Kidney capillary endothelial cell (primary cell): ENCODE results near the gene MLC1.

ENCODE experiments used
- DNase-seq: peaks from one replicate; pipeline ENCODE4 v3.0.0-alpha.2; 2018; ENCODE audit warnings: low spot score

Gene MLC1

DNA sequence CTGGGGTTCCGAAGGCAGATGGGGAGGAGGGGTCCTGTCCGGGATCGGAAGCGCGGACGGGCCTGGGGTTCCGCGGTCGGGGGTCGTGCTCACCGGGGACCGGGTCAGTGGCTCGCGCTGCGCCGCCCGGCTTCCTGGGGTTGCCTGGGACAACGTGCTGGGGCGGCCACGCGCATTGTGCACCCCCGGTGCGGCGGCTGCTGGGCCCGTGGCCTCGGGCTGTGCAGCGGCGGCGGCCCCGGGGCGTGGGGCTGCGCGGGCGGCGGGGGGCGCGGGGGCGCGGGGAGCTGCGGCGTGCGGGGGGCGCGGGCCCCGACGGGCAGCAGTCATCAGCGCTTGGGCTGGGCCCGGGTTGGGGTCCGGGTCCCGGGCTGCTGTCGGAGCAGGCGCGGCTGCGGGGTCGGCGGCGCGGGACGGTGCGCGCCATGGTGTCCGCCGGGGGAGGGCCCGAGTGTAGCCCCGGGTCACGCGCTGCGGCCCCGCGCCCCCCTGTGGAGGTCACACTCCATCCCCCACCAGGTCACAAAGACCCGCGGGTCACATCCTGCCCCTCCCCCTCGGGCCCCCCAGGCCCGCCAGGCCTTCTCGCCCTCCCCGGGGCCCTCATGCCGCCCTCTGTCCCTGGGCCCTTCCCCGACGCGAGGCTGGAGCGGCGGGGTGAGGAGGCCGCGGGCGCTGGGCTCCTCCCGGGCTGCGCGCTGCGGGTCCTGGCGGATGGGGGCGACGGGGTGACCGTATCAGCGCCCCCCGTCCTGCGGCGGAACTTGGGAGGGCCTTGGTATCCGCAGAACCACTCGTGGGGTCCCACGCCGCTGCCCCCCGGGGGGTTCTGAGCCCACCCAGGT lies 26.9 kb downstream of the MLC1 start, which contains the start of gene TTLL8:
TTLL8 (minus strand) TSS at position 238 of the 845 bp plus-strand sequence.
- no peak for DNase-seq

DNA sequence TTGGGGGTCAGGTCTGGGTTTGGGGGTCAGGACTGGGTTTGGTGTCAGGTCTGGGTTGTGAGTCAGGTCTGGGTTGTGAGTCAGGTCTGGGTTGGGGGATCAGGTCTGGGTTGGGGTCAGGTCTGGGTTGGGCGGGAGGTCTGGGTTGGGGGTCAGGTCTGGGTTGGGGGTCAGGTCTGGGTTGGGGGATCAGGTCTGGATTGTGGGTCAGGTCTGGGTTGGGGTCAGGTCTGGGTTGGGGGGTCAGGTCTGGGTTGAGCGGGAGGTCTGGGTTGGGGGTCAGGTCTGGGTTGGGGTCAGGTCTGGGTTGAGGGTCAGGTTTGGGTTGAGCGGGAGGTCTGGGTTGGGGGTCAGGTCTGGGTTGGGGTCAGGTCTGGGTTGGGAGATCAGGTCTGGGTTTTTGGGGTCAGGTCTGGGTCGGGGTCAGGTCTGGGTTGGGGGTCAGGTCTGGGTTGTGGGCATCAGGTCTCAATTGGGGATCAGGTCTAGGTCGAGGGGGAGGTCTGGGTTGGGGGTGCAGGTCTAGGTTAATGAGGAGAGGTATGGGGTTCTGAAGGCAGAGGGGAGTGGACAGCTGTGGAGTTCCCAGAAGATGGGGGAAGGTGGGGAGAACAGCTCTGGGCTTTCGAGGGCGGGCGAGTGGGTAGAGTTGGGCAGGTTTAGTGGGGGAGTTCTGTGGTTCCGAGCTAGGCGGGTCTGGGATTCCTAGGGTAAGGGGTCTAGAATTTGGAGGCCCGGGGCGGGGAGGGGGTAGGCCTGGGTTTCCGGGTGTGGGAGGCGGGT lies 27.8 kb downstream of the MLC1 start:
- DNase-seq: no peak

DNA sequence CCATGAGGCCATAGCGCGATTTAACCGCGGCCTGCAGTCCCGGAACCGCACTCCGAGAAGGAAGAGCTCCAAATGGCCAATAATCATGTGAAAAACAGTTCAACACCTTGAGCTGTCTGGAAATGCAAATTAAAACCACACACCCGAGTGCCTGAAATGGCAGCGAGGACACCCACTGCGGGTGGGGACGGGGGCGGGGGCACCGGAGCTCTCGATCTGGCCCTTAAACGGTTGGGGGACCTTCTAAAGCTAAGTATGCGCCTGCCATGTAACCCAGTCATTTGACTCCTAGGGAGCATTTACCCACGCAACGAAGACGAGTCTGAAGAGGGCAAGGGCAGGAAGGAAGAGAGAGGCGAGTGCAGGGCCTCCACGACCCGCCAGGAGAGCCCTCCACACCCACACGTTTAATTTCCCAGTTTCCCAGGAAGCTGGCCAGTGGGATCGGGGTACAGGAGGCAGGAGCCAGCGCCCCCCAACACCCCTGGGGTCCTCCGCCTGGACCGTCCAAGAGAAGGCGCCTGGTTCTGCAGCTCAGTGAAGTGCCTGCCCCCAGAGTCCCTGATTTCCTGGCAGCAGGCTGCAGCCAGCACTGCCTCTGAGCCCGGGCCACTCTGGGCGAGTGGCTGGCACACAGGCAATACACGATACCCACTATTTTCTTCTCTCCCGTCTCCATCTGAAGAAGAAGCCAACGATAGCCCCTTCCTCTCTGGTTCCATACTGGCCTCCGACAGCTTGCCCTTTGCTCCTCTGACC lies 28.8 kb downstream of the MLC1 start:
- DNase-seq: no peak

DNA sequence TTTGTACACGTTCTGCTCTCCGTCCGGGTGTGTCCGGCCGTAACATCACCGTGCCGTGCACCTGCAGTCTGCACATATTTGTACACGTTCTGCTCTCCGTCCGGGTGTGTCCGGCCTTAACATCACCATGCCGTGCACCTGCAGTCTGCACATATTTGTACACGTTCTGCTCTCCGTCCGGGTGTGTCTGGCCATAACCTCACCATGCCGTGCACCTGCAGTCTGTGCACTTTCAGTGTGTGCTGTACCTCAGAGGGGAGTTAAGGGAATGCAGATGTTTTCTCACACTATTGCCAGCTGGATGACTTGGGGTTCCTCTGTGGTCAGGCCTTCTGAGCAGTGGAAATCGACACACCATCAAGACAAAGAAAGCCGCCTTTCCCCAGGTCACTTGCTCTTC lies 31.4 kb downstream of the MLC1 start:
- DNase-seq: no peak

DNA sequence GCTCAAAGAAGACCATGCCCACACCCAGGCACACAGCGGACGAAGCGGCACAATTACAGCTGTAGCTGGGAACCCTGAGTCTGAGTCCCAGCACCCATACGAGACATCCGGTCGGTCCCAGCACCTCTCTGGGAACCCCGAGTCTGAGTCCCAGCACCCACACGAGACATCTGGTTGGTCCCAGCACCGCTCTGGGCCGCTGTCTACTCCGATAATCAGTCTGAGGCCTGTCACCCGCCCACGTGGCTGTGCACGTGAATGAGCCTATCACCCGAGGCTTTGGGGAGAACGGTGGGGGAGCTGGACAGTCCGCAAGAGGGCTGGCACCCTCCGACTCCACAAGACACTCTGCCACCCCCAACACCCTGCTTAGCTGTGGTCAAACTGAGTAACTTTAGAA lies 33.3 kb downstream of the MLC1 start:
- no peak for DNase-seq

DNA sequence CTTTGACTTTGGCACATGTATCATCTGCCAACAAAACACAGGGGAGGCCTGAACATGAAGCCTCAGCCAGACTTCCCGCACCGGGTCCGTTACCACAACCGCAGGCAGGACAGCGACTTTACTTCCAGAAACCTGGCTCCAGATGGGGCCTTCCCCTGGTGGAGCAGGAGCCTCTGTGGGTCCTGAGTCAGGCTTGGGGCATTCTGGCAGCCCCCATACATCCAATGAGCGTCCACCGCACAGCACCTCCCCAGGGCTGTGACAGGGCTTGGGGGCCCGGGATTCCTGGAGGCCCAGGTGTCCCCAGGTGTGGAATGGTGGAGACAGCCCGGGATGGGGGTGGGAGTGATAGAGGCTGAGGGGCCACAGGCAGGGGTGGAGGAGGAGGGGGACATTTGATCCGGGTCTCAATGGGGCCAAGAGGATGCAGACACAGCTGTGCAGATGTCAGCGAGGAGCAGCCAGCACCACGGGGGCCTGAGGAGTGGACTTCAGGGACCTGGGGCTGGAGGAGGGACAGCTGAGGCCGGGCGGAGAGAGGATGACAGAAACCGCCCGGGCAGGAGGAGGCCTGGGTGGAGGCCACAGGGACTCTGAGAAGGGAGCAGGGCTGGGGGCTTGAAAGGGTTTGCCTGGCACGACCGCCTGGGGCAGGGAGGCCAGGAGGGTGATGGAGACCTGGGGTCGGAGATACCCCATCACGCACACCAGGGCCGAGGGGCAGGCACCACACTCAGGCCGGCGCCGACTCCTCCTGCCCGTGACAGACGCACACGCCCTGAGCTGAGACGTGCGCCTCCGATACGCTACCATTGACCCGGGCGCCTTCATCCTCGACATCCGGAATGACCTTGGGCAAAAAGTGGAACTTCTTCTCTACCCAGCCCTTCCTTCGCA lies 35.7 kb downstream of the MLC1 start:
- no peak for DNase-seq

DNA sequence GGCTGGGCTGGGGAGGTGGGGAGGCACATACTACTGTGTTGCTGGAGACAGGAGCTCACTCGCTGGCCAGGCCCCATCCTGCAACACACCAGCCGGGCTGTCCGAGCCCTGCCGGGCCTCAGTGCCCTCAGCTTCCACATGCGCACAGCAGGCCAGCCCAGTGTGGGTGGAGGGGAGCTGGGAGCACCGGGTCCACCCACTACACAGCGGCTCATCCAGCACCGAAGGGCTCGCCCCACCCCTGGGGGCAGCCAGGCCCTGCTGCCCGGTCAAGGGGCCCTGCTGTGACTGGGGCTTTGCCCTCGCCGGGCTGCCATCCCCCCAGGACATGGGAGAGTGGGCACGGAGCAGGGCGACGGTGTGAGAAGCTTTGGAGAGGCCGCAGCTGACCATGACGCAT lies 36.4 kb downstream of the MLC1 start:
- no peak for DNase-seq

DNA sequence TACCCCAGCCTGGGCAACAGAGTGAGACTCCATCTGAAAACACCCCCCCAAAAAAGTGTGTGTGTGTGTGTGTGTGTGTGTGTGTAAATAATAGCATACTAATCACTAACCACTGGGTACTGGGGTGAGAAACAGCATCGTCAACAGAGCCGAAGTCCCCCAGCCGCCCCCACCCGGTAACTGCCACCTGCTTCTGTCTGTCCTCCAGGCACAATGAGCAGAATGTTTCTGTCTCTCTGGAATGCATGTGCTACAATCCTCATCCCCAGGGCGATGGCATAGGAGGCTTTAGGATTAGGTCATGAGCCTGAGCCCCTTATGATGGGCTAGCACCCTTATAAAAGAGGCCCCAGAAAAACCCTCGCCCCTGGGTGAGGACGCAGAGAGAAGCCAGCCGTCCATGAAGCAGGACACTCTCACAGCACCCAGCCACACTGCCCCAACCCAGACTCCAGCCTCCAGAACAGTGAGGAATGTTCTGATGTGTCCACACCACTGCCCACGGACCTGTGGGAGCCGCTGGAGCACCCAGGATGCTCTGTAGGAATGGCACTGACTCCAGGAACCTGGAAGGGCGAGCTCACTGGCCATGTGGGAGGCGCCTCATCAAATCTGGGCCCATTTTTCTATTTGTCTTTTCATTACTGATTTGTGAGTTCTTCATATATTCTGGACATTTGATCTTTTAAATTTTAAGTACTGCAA lies 37.0 kb downstream of the MLC1 start:
- no peak for DNase-seq

DNA sequence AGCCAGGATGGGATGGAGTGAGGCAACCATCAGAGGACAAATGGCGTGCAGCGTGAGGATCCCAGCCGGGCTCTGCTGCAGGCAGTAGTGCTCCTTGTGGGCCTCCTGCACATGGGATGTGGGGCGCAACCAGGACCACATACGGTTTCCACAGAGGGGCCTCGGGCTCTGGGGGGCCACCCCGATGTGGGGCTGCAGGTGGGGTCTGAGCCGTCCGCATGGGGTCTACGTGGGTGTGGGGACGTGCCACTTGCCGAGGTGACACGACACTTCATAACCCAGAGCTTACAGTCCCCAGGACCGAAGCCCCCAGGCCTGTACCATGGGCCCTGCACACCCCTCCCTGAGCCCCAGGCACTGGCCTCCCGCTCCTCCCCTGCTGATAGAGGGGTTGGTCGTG lies 37.9 kb downstream of the MLC1 start:
- DNase-seq: no peak

DNA sequence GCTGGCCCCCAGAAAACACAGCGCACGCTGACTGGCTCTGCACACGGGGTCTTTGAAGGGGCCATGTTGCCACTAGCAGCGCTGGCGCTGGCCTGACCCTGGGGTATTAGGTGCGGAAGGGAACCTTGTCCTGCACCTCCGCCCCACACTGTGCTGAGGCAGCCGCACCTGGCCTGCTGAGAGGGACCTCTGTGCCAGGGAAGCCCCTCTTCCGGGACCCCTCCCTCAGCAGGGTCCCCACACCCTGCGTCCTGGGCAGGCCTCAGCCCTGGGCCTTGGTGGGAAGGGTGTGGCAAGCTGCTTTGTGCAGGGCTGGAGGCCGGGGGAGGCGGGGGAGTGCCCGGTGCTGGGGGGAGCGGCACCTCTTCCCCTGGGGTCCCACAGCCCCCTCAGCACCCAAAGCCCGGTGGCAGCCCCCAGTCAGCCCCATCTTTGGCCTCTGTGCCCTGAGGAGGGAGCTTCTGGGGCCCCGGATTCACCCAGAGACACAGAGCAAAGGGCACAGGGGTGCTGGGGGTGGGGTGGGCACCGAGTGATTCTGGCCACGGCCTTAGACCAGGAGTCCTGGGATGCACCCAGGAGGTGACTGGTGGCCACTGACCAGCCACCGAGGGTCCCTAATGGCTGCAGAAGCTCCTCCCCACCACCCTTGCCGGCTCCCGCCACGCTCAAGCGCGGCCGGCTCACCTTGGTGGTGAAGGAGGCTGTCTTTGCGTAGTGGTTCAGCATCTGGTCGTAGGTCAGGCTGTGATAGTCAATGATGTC lies 38.6 kb downstream of the MLC1 start:
- DNase-seq: no peak

DNA sequence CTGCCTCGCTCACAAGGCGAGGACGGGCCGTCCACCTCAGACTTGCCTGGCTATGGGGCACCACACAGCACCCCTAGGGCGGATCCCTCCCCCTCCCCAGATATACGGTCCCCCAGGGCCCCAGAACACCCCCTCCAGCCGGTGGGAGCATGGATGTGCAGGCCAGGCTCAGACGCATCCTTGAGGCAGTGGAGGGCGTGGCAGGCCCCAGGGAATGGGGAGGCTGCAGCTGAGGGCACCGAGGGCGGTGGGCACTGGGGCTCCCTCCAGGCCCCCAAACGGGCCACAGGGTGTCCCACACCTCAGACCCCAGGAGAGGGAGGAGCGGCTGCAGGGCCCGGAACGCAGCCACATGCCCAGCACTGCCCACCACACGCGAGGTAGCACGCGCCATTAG lies 39.2 kb downstream of the MLC1 start:
- DNase-seq: no peak

DNA sequence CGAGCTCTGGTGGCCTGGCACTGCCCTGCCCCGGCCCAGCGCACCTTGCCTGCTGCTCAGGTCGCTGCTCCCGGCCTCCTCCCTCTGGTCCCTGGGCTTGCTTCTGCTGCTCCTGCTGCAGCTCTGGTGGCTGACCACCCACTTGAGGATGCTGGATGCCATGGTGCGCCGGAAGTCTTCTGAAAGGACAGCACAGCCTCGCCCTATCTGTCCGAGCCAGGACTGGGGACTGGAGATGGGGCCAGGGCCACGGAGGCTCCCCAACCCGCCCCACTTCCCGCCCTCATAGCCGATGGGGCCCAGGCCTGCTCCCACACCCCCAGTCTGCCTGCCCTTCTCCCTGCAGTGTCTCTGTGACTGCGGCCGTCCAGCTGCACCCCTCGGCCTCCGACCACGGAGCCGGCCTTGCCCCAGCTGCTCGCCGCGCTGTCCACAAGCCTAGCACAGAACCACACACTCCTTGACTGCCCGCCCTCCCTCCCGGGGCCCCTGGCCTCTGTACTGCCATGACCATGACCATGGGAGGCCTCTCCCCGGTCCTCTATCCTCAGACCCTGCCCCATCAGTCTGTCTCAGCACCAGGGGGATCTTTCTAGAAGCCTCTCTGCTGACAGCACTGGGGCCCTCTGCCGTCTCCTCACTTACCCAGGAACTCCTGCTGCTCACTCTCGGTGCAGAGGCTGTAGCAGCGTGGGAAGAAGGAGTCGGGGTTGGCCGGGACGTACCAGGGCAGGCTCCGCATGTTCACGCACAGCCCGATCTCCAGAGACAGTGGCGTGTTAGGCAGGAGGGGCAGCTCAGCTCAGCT lies 39.8 kb downstream of the MLC1 start:
- DNase-seq: no peak

DNA sequence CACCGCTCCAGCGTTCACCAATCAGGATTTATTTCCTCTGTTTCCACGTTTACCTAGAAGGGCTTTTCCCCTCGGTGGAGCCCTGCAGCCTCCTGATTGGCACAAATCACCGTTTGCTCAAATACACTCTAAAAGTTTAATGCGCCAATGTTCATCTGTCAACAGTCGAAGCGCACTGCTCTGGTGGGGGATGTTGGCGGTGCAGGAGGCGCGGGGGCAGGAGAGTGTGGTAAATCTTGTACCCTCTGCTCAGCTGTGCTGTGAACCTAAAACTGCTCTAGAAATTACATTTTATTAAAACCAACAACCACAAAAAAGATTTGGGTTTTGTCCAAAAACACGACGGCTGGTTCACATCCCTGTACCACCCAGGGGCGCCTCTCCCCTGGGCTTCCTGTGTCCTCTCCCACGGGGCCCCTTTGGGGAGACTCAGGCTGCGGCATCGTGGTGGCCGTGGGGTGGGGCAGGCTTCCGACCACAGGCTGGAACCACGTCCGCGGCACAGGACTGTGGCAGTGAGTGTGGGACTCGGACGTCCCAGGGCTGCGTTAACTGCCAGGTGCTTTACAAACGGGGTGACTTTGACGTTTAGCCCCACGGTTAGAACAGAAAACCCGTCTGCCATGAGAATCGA lies 40.6 kb downstream of the MLC1 start:
- no peak for DNase-seq

DNA sequence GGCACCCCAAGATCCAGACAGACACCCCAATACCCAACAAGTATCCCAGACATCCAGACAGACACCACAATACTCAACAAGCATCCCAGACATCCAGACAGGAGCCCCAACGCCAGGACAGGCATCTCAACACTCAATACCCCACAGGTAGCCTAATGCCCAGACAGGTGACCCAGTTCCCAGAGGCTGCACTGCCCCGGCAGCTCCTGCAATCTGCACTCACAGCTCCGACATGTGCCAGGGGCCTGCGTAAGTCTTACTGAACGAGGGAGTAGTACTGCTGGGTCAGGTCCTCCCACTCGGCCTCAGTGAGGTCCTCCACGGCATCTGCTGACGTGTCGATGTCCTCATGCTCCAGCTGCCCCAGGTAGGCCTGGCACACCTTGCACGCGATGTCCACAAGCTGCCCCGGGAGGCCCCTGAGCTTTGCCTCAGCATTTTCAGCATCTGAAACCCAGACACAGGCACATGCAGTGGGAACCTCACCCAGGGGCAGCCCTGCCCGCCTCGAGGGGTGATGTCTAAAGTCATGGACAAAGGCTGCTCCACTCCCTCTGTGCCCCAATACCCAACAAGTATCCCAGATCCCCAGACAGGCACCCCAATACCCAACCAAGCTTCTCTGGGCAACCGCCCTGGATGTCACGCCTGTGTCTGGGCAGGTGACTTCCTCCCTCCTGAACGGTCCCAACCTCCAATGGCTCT lies 43.7 kb downstream of the MLC1 start:
- DNase-seq: no peak

DNA sequence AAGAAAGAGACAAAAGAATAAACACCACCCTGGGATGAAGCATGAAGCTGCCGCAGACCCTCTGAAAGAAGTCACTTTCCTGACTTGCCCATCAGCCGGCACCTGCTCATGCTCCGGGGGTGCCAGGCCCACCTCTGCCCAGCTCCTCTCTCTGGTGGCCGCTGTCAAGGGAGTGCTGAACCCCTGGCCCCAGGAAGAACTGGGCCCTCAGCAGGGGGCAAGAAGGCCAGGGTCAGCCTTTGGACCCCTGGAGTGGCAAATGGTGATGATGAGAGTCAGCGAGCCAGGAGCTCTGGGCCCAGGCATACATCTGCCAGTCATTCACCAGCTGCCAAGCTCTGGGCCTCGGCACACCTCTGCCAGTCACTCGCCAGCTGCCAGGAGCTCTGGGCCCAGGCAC lies 44.5 kb downstream of the MLC1 start:
- no peak for DNase-seq

DNA sequence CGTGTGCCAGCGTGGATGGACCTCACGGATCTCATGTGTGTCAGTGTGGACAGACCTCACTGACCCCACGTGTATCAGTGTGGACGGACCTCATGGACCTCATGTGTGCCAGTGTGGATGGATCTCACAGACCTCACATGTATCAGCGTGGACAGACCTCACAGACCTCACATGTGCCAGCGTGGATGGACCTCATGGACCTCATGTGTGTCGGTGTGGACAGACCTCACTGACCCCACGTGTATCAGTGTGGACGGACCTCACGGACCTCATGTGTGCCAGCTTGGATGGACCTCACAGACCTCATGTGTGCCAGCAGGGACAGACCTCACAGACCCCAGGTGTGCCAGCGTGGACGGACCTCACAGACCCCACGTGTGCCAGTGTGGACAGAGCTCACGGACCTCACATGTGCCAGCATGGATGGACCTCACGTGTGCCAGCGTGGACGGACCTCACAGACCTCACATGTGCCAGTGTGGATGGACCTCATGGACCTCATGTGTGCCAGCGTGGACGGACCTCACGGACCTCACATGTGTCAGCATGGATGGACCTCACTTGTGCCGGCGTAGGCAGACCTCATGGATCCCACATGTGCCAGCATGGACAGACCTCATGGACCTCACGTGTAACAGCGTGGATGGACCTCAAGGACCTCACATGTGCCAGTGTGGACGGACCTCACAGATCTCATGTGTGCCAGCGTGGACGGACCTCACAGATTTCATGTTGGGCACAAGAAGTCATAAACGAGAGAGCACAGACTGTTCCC lies 45.4 kb downstream of the MLC1 start:
- DNase-seq: no peak

DNA sequence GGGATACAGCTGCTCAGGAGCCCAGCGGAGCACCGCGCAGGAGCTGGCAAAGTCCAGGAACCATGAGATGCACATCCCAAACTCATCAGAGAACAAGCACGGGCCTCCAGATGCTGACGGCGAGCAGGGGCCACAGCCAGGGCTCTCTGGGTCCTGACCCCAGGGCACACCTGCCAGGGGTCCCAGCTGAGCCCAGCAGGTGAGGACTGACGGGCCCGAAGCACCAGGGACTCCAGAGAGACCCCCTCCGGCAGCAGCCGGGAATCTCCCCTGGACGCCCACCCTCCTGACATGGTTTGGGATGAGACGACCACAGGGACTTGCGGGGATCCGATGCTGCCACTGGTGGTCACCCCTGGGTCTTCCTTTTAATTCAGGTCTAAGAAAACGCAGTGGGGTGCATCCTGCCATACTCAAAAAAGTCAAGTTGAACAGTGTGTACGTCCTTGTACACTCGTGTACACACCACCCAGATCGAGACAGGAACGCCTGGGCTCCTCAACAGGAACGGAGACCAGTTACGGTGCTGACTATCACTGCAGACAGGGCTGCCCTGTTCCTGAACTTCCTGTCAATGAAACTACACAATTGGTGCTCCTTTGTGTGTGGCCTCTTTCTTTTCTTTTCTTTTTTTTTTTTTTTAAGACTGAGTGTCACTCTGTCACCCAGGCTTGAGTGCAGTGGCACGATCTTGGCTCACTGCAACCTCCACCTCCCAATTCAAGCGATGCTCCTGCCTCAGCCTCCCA lies 49.1 kb downstream of the MLC1 start:
- DNase-seq: peak; percentile 21
